Activated gamma-delta T cell treated with anti-CD3 and anti-CD28 coated beads, Interleukin-2, amount 50 U/mL, for 16 hours (primary cell): ENCODE results near the gene ASPSCR1.
A peak's percentile ranks its signal among the peaks of the same experiment; 100 is the strongest.
"Not testable (repeated sequence)": the region's sequence is repeated elsewhere in the genome, so short reads cannot be mapped to it uniquely, and the experiment has no call there.

ENCODE experiments used
- DNase-seq: peaks from one replicate; pipeline ENCODE4 v3.0.0-alpha.2; 2020; ENCODE audit warnings: low read depth

Gene ASPSCR1

GRCh38 chr17:82024859-82025258 is 47.4 kb downstream of the ASPSCR1 start:
- no peak for DNase-seq

GRCh38 chr17:82025401-82026107 is 48.1 kb downstream of the ASPSCR1 start:
- DNase-seq = no peak

- no peak for DNase-seq
Observed at GRCh38 chr17:82028246-82028645, 50.8 kb downstream of the ASPSCR1 start.

- no peak for DNase-seq
Observed at GRCh38 chr17:82028966-82029365, 51.5 kb downstream of the ASPSCR1 start.

- DNase-seq = no peak
Observed at GRCh38 chr17:82029391-82029790, 52.0 kb downstream of the ASPSCR1 start.

- no peak for DNase-seq
Observed at GRCh38 chr17:82029990-82030469, 52.6 kb downstream of the ASPSCR1 start.

- peak; percentile 71 for DNase-seq
Observed at GRCh38 chr17:82030470-82031302, 53.3 kb downstream of the ASPSCR1 start.

GRCh38 chr17:82031303-82031884 is 54.0 kb downstream of the ASPSCR1 start, which contains the start of gene RAC3:
RAC3 (plus strand) TSS chr17:82031678; CDS start chr17:82031762, 84 bp downstream.
- DNase-seq = no peak

GRCh38 chr17:82031885-82032627 is 54.6 kb downstream of the ASPSCR1 start:
- DNase-seq = no peak

GRCh38 chr17:82033359-82034085 is 56.1 kb downstream of the ASPSCR1 start:
- no peak for DNase-seq

GRCh38 chr17:82034371-82035011 is 57.1 kb downstream of the ASPSCR1 start:
- DNase-seq = no peak

GRCh38 chr17:82035488-82035887 is 58.1 kb downstream of the ASPSCR1 start:
- no peak for DNase-seq

GRCh38 chr17:82035956-82036633 is 58.7 kb downstream of the ASPSCR1 start:
- no peak for DNase-seq

- no peak for DNase-seq
Observed at GRCh38 chr17:82036634-82037091, 59.2 kb downstream of the ASPSCR1 start.

- DNase-seq = peak; percentile 92
Observed at GRCh38 chr17:82037092-82037888, 59.9 kb downstream of the ASPSCR1 start, which contains the start of gene DCXR. DCXR (minus strand) TSS chr17:82037697; CDS start chr17:82037682, 15 bp downstream.

- no peak for DNase-seq
Observed at GRCh38 chr17:82037889-82038195, 60.4 kb downstream of the ASPSCR1 start.

- not testable (repeated sequence) for DNase-seq
Observed at GRCh38 chr17:82038796-82039409, 61.5 kb downstream of the ASPSCR1 start.

- DNase-seq = no peak
Observed at GRCh38 chr17:82039695-82040299, 62.4 kb downstream of the ASPSCR1 start.
